IPS-15b (cell line): ENCODE data around the gene MACROD1.

Source experiments
- H3K27me3 ChIP-seq: one replicate; pipeline ENCODE4 v1.6.1; 2013; ENCODE audit warnings: low read length; ENCODE audit not compliant: control insufficient read depth, insufficient read depth
- H3K36me3 ChIP-seq: one replicate; pipeline ENCODE4 v1.6.1; 2013; ENCODE audit warnings: low read length; ENCODE audit not compliant: control insufficient read depth, insufficient read depth
- H3K4me1 ChIP-seq: one replicate; pipeline ENCODE4 v1.6.1; 2013; ENCODE audit warnings: mild to moderate bottlenecking, low read length; ENCODE audit not compliant: control insufficient read depth, insufficient read depth
- H3K4me3 ChIP-seq: one replicate; pipeline ENCODE4 v1.5.1; 2013; ENCODE audit warnings: low read depth, low read length
- H3K9ac ChIP-seq: one replicate; pipeline ENCODE4 v1.6.1; 2013; ENCODE audit warnings: low read depth, mild to moderate bottlenecking, low read length
- H3K9me3 ChIP-seq: one replicate; pipeline ENCODE4 v1.6.1; 2013; ENCODE audit warnings: mild to moderate bottlenecking, low read length; ENCODE audit not compliant: control insufficient read depth, insufficient read depth

Gene MACROD1

DNA sequence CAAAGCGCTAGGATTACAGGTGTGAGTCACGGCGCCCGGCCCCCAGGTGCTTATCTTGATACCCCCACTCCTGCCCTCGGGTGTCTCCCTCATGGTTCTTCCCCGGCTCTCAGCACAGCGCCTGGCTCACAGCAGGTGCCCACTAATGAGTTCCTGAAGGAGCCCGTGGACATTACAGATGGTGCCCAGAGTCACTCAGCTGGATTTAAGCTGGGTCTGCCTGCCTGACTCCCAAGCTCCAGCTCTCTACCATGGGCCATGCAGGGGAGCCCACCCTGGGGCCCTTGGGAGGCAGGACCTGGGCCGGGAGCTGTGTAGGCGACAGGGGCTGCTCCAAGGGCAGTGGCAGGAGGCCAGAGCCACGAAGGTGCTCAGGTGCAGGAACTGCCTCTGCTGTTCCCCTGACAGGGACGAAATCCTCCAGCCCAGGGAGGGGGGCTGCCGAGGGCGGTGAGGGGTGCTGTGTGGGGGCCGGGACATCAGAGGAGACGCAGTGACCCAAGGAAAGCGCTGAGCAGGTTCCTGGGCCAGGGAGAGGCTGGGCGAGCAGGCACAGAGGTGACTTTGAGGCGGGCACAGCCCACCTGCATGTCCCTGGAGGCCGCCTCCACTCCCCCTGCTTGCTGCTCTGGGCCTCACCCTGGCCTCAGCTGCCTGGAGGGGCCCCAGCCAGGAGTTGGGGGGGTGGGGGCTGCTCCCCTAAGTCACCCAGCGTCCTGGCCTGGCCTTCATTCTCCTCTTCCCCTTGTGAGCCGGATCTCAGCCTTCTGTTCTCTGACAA is 144.7 kb downstream of the MACROD1 start:
- Histone ChIP-seq H3K27me3 (peaks cover 6% of the 10 kb centered on the region), H3K4me1 (peaks cover 6% of the 10 kb centered on the region), H3K9me3 (no peaks in the 10 kb centered on the region), H3K9ac (no peak overlapping the region), H3K4me3 (no peak overlapping the region), H3K36me3 (no peaks in the 10 kb centered on the region)

DNA sequence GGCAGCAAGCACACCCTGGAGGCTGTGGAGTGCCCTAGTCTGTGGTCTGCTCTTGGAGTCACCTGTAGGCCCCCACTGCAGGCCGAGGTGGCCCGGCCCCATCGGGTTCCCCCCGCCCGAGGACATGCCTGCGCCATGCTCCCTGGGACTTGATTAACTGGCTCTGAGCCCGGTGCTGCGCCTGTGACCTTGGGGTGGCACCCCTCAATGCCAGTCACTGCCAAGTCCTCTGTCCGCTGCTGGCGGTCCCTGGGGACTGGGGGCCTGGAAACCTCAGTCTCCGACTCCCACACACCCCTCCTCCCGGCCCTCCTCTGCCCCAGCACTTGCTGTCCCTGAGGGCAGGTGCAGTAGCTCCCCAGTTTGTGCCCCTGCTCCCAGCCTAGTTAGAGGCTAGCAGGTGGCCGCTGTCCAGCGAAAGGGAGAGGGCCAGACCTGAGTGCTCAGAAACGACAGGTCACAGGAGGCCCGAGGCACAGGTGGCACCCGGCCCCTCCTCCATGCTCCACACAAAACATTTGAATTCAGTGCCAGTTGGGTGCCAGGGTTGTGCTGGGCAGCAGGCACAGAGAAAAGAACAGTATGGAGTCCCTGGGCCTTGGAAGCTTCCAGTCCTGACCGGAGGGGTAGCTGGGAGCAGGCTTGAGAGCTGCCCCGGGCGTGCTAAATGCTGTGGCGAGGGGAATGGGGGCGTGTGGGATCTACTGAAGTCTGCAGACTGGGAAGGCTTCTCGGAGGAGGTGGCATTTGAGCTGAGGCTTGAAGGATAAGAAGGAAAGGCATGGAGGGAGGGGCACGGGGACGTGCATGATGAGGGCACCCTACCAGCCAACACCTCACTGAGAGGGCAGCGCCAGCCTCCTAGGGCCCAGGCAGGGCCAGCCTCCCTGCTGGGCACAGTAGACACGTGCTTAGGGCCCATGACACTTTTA is 146.5 kb downstream of the MACROD1 start:
- no peak overlapping the region for H3K9ac ChIP-seq
- H3K4me3 ChIP-seq: no peak overlapping the region
- H3K4me1 ChIP-seq: peaks cover 2% of the 10 kb centered on the region
- H3K9me3 ChIP-seq: no peaks in the 10 kb centered on the region
- H3K36me3 ChIP-seq: no peaks in the 10 kb centered on the region
- peaks cover 6% of the 10 kb centered on the region for H3K27me3 ChIP-seq

DNA sequence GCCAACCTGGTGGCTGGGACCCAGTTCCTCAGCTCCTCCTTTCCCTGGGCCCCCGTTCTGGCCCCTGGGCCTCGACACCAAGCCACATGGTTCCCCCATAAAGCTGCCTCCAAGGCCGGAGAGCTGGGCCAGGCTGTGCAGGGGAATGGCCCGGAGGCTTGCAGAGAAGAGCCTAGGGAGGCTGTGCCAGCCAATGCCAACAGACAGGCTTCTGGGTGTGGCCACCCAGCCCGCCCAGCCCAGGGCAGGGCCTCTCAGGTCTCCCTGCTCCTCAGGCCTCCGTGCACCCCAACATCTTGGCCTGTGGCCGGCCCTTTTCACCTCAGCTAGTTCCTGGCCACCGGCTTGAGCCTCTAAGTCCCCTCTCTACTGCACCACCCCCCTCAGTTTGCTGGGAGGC is 147.6 kb downstream of the MACROD1 start:
- no peaks in the 10 kb centered on the region for H3K36me3 ChIP-seq
- H3K4me1 ChIP-seq: no peaks in the 10 kb centered on the region
- no peaks in the 10 kb centered on the region for H3K9me3 ChIP-seq
- H3K9ac ChIP-seq: no peak overlapping the region
- peaks cover 6% of the 10 kb centered on the region for H3K27me3 ChIP-seq
- no peak overlapping the region for H3K4me3 ChIP-seq

DNA sequence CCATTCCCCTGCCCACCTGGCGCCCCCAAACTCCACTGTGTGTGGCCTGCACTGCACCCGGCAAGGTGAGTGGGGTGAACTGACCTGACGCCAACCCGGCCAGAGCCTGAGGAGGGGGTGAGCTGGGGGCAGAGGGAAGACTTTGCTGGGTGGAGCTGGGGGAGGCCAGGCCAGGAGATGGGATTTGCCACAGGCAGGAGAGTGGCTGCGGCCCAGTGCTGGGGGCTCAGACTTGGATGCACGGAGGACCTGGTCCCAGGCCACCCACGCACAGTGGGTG is 148.0 kb downstream of the MACROD1 start:
- no peaks in the 10 kb centered on the region for H3K4me1 ChIP-seq
- no peaks in the 10 kb centered on the region for H3K9me3 ChIP-seq
- H3K9ac ChIP-seq: no peak overlapping the region
- no peak overlapping the region for H3K4me3 ChIP-seq
- peaks cover 6% of the 10 kb centered on the region for H3K27me3 ChIP-seq
- no peaks in the 10 kb centered on the region for H3K36me3 ChIP-seq

DNA sequence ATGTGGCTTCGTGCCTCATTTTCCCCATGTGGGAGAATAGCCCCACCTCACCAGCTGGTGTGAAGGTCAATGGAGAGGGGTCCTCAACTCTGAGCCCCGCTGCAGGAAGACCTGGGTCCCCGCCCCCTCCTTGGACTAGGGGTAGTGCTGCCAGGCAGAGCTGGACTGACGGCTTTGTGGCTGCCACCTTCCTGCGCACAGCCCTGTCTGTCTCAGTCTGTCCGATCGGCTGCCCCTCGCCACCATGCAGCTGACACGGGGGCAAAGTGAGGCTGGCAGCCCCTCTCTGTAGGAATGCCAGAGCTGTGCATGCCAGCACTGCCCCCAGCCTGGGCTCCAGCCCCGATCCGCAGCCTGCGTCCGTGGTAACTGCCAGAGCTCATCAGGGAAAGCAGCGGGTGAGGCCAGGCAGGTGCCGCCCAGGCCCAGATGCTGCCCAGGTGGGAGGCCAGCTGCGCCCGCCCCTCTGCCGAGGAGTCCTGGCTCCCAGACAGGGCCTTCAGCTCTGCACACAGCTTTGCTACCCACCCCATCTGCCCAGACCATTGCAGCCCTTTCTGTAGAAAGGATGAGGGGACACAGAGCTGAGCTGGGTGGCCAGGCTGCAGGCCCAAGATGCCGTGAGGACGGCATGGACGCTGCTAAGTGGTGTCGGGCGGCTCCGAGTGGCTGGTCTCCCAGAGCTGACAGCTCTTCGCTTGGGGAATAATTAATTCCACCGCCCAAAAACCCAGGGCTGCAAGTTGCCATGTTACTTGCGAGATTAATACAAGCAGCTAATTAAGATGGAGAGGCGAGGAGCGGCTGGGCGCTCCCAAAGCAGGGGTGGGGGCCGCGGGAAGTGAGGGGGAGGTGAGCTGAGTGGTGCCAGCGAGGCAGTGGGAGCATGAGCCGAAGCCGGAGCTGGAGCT is 149.7 kb downstream of the MACROD1 start:
- Histone ChIP-seq H3K4me3 (no peak overlapping the region), H3K4me1 (no peaks in the 10 kb centered on the region), H3K36me3 (no peaks in the 10 kb centered on the region), H3K27me3 (peaks cover 6% of the 10 kb centered on the region), H3K9me3 (no peaks in the 10 kb centered on the region), H3K9ac (no peak overlapping the region)

DNA sequence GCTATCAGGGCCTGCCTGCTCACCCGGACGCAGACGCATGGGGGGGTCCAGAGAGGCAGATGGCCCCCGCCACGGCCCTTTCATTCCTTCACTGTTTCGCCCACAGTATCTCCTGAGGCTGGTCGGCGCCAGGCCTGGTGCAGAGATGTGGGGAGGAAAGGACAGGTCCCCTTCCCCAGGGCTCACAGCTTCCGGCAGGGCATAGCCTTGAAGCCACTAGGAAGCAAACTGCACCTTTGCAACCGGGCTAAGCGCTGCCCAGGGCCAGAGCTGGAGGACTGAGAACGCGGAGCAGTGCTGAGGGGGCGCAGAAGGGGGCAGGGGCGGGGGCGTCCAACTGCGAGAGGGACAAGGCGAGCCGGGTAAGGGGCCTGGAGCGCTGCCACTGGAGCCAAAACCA is 150.4 kb downstream of the MACROD1 start:
- Histone ChIP-seq H3K9me3 (no peaks in the 10 kb centered on the region), H3K36me3 (no peaks in the 10 kb centered on the region), H3K4me3 (no peak overlapping the region), H3K27me3 (peaks cover 6% of the 10 kb centered on the region), H3K4me1 (no peaks in the 10 kb centered on the region), H3K9ac (no peak overlapping the region)

DNA sequence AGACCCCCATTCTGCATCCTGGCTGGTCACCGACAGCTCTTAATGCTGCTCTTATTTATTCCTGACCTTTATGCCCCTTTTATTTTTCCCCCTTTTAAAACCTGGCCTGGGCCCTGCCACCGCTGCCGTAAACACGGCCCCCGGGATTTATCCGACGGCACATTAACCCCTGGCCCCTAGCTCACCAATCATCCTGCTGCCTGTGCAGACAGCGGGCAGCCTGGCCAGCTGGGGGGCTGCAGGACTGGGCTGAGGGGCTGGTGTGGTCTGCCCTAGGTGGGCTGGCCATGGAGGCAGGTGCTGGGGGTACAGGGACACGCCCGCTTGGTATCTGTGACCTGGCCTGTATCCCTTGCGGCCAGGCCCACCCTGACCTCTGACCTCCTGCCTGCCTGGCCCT is 151.6 kb downstream of the MACROD1 start:
- H3K27me3 ChIP-seq: peaks cover 7% of the 10 kb centered on the region
- no peaks in the 10 kb centered on the region for H3K9me3 ChIP-seq

DNA sequence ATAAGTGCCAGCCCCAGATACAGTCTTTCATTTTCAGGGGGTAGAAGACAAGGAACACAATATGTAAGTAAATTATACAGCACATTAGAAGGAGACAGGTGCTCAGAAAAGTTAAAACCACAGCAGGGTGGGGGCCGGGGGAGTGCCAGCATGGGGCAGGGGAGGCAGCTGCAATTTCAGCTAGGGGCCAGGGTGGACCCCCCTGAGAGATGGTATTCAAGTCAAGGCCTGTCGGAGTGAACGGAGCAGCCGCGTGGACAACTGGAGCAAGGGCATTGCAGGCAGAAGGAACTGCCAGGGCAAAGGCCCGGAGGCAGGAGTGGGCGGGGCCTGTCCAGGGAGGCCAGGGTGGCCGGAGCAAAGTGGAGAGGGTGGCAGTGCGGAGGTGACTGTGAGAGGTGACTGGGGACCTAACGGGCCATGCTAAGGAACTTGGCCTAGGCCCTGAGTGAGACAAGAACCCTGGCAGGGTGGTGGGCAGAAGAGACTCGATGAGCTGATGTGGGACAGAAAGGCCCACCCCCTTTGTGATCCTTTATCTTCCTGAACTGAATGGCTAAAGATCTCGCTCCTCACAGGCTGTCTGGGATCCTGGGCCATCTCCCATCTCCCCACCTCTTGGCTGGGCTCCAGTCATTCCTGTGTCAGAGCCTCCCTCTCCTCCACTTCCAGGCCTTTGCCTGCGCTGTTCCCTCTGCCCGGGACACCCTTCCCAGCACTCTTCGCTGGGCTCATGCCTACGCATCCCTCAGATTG is 152.6 kb downstream of the MACROD1 start:
- H3K9ac ChIP-seq: no peak overlapping the region
- no peak overlapping the region for H3K4me3 ChIP-seq

More for the DNA sequence above, 151.6 kb downstream of the MACROD1 start:
- no peak overlapping the region for H3K4me3 ChIP-seq
- no peak overlapping the region for H3K9ac ChIP-seq
- H3K4me1 ChIP-seq: no peaks in the 10 kb centered on the region
- H3K36me3 ChIP-seq: no peaks in the 10 kb centered on the region

DNA sequence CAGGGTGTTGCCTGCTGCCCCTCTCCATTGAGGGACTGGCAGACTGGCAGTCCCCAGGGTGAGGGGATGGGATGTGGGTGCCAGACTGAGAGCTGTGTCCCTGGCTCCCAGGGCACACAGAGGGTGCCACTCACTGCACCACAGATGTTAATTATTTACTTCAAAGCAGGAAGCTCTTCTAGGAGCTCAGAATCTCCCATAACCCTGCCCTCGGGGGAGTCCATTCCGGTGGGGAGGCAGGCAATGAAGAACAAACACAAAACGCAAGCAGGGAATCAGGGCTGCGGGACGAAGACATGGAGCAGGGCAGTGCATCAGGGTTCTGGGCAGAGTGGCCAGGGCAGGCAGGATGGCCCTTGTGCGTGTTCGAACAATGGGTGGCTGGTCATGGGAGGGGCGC is 154.5 kb downstream of the MACROD1 start:
- no peak overlapping the region for H3K4me3 ChIP-seq
- no peaks in the 10 kb centered on the region for H3K9me3 ChIP-seq
- H3K27me3 ChIP-seq: peaks cover 25% of the 10 kb centered on the region
- no peaks in the 10 kb centered on the region for H3K36me3 ChIP-seq
- H3K4me1 ChIP-seq: peaks cover 4% of the 10 kb centered on the region
- no peak overlapping the region for H3K9ac ChIP-seq

More for the DNA sequence above, 152.6 kb downstream of the MACROD1 start:
- Histone ChIP-seq H3K9me3 (no peaks in the 10 kb centered on the region), H3K4me1 (no peaks in the 10 kb centered on the region), H3K27me3 (peaks cover 13% of the 10 kb centered on the region), H3K36me3 (no peaks in the 10 kb centered on the region)

DNA sequence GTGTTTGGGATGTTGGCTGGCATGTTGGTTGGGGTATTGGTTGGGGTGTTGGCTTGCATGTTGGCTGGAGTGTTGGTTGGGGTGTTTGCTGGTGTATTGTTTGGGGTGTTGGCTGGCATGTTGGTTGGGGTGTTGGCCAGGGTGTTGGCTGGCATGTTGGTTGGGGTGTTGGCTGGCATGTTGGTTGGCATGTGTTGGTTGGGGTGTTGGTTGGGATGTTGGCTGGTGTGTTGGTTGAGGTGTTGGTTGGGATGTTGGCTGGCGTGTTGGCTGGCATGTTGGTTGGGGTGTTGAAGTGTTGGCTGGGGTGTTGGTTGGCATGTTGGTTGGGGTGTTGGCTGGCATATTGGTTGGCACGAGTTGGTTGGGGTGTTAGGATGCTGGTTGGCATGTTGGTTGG is 155.1 kb downstream of the MACROD1 start:
- no peak overlapping the region for H3K9ac ChIP-seq
- peaks cover 4% of the 10 kb centered on the region for H3K4me1 ChIP-seq
- H3K9me3 ChIP-seq: no peaks in the 10 kb centered on the region
- no peak overlapping the region for H3K4me3 ChIP-seq
- H3K36me3 ChIP-seq: no peaks in the 10 kb centered on the region
- peaks cover 31% of the 10 kb centered on the region for H3K27me3 ChIP-seq

DNA sequence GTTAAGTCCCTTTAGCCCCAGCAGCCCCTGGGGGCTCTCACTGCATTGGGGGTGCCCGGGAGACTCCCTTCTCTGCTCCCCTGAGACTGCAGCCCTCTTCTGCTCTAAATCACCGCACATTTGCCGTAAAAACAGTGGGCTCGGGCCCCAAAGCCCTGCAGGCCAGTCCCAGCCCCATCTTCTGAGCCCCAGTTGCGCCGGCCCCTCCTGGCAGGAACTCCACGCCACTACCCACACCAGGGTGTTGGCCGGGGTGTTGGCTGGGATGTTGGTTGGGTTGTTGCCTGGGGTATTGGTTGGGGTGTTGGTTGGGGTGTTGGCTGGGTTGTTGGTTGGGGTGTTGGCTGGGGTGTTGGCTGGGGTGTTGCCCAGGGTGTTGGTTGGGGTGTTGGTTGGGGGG is 156.2 kb downstream of the MACROD1 start:
- Histone ChIP-seq H3K27me3 (peaks cover 35% of the 10 kb centered on the region), H3K9ac (no peak overlapping the region)

More for the DNA sequence above, 156.2 kb downstream of the MACROD1 start:
- H3K9me3 ChIP-seq: no peaks in the 10 kb centered on the region
- H3K4me3 ChIP-seq: no peak overlapping the region
- no peaks in the 10 kb centered on the region for H3K36me3 ChIP-seq
- peaks cover 4% of the 10 kb centered on the region for H3K4me1 ChIP-seq
